GM12892 (cell line): ENCODE measurements around the gene MMP2.

ENCODE experiments used
- POLR2A ChIP-seq: IDR thresholded peaks from 2 replicates; pipeline ENCODE4 v1.6.1; 2011; ENCODE audit warnings: low read depth, low read length, control low read depth
- POLR2AphosphoS5 ChIP-seq: IDR thresholded peaks from 2 replicates; pipeline ENCODE4 v1.6.1; 2011; ENCODE audit warnings: low read depth, low read length, control low read depth
- TAF1 ChIP-seq: IDR thresholded peaks from 2 replicates; pipeline ENCODE4 v1.6.1; 2011; ENCODE audit warnings: low read depth, mild to moderate bottlenecking, control low read depth, low read length, borderline replicate concordance

DNA sequence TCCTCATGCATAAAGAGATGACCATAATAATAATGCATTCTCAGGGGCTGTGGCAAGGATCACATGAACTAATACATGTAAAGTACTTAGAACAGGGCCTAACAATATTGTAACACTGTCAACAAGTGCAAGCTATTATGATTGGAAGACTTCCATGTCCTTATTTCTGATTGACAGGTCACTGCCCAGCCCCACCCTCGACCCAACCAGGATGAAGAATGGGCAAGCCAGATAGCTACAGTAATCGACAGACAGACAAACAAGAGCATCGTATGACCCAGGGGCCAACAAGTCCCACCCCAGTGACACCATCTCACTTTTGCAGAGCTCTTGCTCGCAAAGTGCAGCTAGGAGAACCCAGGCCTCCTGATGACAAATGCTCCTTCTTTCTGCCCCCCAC lies 14.6 kb upstream of the MMP2 start:
- no peak for TF ChIP-seq POLR2AphosphoS5
- no peak for TF ChIP-seq POLR2A
- TF ChIP-seq TAF1 = no peak
